Measurements from ENCODE around the gene PSMD10.

- TF ChIP-seq, protein P1, sequence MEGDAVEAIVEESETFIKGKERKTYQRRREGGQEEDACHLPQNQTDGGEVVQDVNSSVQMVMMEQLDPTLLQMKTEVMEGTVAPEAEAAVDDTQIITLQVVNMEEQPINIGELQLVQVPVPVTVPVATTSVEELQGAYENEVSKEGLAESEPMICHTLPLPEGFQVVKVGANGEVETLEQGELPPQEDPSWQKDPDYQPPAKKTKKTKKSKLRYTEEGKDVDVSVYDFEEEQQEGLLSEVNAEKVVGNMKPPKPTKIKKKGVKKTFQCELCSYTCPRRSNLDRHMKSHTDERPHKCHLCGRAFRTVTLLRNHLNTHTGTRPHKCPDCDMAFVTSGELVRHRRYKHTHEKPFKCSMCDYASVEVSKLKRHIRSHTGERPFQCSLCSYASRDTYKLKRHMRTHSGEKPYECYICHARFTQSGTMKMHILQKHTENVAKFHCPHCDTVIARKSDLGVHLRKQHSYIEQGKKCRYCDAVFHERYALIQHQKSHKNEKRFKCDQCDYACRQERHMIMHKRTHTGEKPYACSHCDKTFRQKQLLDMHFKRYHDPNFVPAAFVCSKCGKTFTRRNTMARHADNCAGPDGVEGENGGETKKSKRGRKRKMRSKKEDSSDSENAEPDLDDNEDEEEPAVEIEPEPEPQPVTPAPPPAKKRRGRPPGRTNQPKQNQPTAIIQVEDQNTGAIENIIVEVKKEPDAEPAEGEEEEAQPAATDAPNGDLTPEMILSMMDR (IDR thresholded peaks at IDR 0.05) = no peak
- no peak for TF ChIP-seq POLR2A (IDR thresholded peaks at IDR 0.05)
These were observed 543 bp upstream of the PSMD10 start for GRCh38 chrX:108091878-108092291.

All from lower leg skin (tissue), 3 donors.